Measurements from ENCODE around the gene TAF11L7. TPM values are rescaled to one million over a fixed set of nuclear protein-coding genes. Genes with fewer than 3 reads are reported as not detected.
"Not testable (repeated sequence)": the region's sequence is repeated elsewhere in the genome, so short reads cannot be mapped to it uniquely, and the experiment has no call there.

Gene TAF11L7
- total and polyA plus RNA-seq, 9 of the 15 experiments (the other 6 are each of a cell fraction or from before 2014, with no cell fraction given): 0.20 to 1.9 (median 0.27) TPM; not detected in 6

- no peak for TF ChIP-seq MTF1 (CRISPR knock-in tag; IDR thresholded peaks at IDR 0.05; ENCODE audit: borderline replicate concordance)
- no peak for TF ChIP-seq ELK3 (CRISPR knock-in tag; IDR thresholded peaks at IDR 0.05)
- TF ChIP-seq ARID3A (IDR thresholded peaks at IDR 0.05; ENCODE audit: borderline replicate concordance, low read depth, low read length): no peak
- no peak for TF ChIP-seq BRF1 (IDR thresholded peaks at IDR 0.05; ENCODE audit: borderline replicate concordance, extremely low read depth, insufficient read length)
Measured at GRCh38 chr5:17614872-17615605, 29.5 kb upstream of the TAF11L7 start (continued).

- H3K36me3 ChIP-seq (ENCODE audit: control insufficient read depth, insufficient read depth, low read length); POLR2A ChIA-PET; H3K4me1 ChIP-seq (replicated peaks in 1 of 2; ENCODE audit: control insufficient read depth in 2 of 2, insufficient read depth in 2 of 2, low read length in 2 of 2); H2AFZ ChIP-seq (ENCODE audit: low read depth, low read length); intact Hi-C loops (cut with micrococcal nuclease); H3K4me3 ChIP-seq; H3K9me3 ChIP-seq (replicated peaks; ENCODE audit: control insufficient read depth, insufficient read depth, low read depth, low read length); H3K9ac ChIP-seq (ENCODE audit: insufficient read depth in 1 of 2, low read depth in 2 of 2, low read length in 2 of 2); H3K4me2 ChIP-seq (ENCODE audit: insufficient read depth, low read length); H3K9me1 ChIP-seq (ENCODE audit: control insufficient read depth, insufficient read depth, low read length); DNase-seq (ENCODE audit: extremely low read depth in 1 of 4, low spot score in 3 of 4); H4K20me1 ChIP-seq (replicated peaks; ENCODE audit: control insufficient read depth, insufficient read depth, low read length); ATAC-seq; H3K79me2 ChIP-seq (ENCODE audit: control insufficient read depth, insufficient read depth, low read length); H3K27ac ChIP-seq (ENCODE audit: extremely low read depth, low read depth, low read length); in situ Hi-C loops (cut with MboI); FAIRE-seq; H3K27me3 ChIP-seq (ENCODE audit: control insufficient read depth in 2 of 2, insufficient read depth in 2 of 2, low read length in 2 of 2); CTCF ChIA-PET (ENCODE audit: low intra/inter-chr PET ratio); BruUV-seq (replicated peaks): not testable (repeated sequence)
- 0% methylated on average over 2 of the region's 2 CpGs for WGBS (ENCODE audit: insufficient coverage, low coverage, missing lambda C conversion rate)
Measured at GRCh38 chr5:17610092-17610491, 24.5 kb upstream of the TAF11L7 start, which contains the start of gene TAF11L12. TSS of gene TAF11L12 (plus strand) at chr5:17610392.
